NT2/D1 (cell line): ENCODE measurements around the gene GIT2.

Experiments
- SUZ12 ChIP-seq: IDR thresholded peaks from 2 replicates; pipeline ENCODE4 v1.6.1; 2011; ENCODE audit not compliant: insufficient read length, insufficient read depth; ENCODE audit errors: extremely low read depth
- YY1 ChIP-seq: IDR thresholded peaks from 2 replicates; pipeline ENCODE4 v1.6.1; 2011; ENCODE audit not compliant: insufficient read length, insufficient read depth
- ZNF274 ChIP-seq: IDR thresholded peaks from 2 replicates; pipeline ENCODE4 v1.6.1; 2011; ENCODE audit warnings: mild to moderate bottlenecking, low read depth, low read length

- TF ChIP-seq YY1 (no peak), SUZ12 (no peak), ZNF274 (no peak)
Measured at GRCh38 chr12:110010853-110011723, 14.9 kb upstream of the GIT2 start.
